Stimulated activated CD4-positive, alpha-beta T cell treated with anti-CD3 and anti-CD28 coated beads, TNF-alpha, amount 100 ng/mL, for 24 hours (primary cell): Measurements from ENCODE around the gene H1-8.
"Not testable (repeated sequence)": the region's sequence is repeated elsewhere in the genome, so short reads cannot be mapped to it uniquely, and the experiment has no call there.

Source experiments
- DNase-seq, 3 experiments: peaks; one replicate each; pipeline ENCODE4 v3.0.0-alpha.2; 2020; ENCODE audit warnings: low read depth in 3 of 3

The H1-8 gene

DNA sequence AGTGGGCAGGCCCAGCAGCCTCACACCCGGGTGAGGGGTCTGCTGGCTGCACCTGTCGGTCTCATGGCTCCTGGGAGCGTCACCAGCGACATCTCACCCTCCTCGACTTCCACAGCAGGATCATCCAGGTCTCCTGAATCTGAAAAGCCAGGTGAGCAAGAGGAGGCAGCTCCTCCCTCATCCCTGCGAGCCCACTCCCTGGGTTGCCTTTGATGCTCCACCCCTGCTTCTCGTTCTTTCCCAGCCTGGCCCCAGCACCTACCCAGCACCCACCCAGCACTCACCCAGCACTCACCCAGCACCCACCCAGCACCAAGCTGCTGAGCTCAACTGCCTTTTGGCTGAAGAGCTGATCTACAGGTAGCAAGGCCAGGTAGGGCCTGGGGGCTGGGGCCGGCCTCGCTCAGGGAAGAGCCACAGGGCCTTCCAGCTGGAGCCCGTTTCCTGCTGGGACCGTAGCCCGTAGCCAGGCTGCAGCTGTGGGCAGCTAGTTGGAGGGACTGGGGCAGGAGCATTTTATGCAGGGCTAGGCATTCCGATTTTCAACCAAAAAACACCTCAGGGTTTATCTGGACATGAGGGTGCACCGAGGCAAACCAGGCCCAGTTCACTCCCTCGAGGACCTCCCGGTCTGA lies at the start of gene H1-8:
Gene H1-8 (plus strand): TSS at position 20 of the 635 bp plus-strand sequence. CDS start 44 bp downstream, at position 64.
- DNase-seq: no peak

GRCh38 chr3:129493206-129493605 lies 49.8 kb upstream of the H1-8 start:
- DNase-seq: no peak

GRCh38 chr3:129494499-129494898 lies 48.5 kb upstream of the H1-8 start:
- not testable (repeated sequence) for DNase-seq

DNA sequence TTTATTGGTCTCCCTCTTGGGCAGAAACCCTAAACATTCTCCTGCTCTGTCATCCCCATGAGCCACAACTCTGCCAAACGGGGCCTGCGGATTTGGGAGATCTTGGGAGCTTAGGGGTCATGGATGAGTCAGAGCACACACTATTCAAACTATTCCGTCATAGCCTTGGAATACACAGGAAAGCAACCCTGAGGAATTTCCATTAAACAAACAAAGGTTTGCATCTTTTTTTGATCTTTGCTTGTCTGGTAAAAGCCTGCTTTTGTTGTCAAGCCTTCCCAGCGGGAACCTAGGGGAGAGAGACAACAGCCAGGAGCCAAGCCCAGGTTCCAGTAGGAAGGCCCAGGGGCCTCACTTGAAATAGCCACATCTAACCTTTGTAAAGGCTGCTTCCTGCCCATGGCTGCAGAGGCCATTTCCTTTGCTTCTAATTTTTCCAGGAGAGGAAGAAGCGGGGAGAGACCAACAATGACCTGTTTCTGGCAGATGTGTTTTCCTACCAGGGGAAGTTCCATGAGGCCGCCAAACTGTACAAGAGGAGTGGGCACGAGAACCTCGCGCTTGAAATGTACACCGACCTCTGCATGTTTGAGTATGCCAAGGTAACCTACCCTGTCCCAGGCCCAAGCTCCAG lies 47.9 kb upstream of the H1-8 start:
- DNase-seq: not testable (repeated sequence)

DNA sequence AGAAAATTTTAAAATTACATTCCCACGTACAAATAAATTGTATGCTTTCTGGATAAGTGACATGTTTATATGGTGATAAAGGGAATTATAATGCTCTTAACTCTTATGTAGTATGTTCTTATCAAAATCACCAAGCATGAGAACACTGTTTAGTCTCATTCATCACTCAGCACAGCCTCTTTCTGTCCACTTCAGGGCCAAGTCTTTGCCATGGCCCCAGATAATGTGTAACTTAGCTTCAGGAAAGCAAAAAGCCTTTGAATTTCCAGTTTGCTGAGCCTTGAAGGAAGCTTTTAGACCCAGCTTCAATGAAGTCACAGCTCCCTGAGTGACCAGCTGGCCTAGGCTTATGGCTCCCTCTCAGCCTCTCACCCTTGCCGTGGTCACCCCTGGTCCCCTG lies 45.1 kb upstream of the H1-8 start:
- not testable (repeated sequence) for DNase-seq

DNA sequence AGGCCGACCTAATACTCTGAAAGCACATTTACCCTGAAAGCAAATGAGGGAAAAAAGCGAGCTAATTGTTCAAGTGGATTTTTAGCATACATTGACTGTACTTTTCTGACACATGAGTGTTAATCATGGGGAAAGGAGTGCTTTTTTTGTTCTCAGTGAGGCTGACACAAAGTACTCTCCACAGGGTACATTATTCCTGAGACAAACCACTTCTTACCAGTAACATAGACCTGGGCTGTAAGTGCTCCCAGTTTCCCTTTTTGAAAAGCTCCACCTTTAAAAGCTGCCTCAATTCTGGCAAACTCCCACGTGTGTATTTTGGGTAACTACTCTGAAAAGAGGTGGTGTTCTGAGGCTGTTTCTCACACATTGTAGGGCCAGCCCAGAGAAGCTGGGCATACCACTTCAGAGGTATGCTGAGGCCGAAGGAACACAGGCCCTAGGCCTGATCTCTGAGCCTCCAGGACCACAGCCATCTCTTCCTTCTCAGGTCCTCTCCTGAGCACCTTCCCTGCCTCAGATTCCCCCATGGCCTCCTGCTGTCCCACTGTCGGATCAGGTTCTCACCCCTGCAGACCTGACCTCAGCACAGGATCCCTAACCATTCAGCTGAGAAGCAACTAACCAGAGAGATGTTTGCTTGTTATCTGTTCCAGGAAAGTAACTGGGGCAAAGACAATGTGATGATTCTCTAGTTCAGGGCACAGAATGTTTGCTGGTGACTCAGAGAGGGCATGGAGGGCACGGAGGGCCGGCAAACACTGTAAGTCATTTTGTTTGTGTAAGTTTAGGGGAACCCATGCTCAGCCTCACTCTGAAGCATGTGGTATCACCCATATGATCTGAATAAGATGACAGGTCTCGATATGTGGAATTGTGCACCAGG lies 44.1 kb upstream of the H1-8 start:
- DNase-seq: not testable (repeated sequence)

DNA sequence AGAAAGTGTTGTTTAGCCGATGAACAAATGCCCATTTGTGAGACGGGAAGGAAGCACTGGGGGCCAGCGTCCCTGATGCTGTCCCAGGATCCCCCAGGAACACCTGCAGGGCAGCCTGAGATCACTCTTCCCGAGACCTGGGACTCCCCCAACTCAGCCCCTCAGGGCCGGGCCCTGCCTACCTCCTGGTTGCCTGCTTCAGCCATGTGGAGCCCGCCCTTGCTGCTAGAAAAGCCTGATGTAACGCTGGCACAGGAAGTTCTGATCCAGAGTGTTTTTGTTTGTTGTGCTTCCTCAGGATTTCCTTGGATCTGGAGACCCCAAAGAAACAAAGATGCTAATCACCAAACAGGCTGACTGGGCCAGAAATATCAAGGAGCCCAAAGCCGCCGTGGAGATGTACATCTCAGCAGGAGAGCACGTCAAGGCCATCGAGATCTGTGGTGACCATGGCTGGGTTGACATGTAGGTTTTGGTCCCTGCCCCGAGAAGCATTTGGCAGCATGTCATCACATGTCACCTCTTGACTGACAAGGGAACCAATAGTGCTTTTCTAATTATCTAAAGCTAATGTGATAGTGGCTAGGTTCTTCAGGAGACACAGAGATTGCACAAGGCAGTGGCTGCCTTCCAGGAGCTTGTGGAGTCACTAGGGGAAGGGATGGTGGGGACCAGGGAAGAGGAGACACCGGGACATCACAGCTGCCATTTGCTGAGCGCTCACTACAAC lies 43.2 kb upstream of the H1-8 start:
- DNase-seq: not testable (repeated sequence)

- no peak for DNase-seq
Observed at GRCh38 chr3:129500334-129500658, 42.7 kb upstream of the H1-8 start.

DNA sequence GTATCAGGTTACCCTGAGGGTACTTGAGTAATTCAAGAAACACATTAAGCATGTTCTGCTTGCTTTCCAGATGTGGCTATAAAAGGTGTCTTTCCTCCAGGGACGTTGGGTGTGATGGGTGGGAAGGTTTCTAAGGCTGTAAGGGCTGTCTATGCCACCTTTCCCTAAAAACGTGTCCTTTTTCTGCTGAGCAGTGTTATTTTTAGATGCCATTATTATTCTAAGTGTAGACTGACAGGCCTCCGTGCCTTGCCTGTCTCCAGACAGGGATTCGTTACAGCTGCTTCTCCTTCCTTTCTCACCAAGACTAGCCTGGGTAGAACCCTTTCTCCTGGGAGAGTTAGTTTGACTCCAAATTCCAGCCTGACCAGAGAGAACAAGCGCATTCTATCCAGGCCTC lies 41.3 kb upstream of the H1-8 start:
- DNase-seq: no peak

DNA sequence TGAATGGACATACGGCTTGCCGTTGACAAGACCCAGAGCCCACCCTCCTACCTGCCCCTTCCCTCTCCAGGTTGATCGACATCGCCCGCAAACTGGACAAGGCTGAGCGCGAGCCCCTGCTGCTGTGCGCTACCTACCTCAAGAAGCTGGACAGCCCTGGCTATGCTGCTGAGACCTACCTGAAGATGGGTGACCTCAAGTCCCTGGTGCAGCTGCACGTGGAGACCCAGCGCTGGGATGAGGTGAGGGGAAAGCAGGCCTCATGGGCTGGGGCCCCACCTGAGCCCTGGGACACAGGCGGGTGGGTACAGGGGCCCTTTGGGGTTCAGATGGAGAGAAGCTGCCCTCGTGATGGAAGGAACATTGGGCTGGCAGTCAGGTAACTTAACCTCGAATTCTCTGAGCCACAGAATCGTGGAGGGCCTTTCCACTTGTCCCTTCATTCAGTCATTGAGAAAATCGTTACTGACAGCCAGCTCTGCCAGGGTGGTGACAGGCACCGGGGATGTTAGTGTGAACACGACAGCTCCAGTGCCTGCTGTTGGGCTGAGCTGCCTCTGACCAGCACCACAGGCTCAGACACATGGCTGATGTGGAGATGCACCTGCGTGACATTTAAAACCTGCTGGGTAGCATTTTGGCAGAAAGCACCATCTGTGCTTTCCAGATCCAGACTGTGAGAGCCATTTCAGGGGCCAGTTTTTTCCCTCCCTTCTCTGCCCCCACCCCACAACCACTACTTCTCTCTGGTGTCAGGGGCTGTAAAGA lies 40.1 kb upstream of the H1-8 start:
- DNase-seq: no peak

GRCh38 chr3:129503471-129504291 lies 39.3 kb upstream of the H1-8 start:
- DNase-seq: no peak

DNA sequence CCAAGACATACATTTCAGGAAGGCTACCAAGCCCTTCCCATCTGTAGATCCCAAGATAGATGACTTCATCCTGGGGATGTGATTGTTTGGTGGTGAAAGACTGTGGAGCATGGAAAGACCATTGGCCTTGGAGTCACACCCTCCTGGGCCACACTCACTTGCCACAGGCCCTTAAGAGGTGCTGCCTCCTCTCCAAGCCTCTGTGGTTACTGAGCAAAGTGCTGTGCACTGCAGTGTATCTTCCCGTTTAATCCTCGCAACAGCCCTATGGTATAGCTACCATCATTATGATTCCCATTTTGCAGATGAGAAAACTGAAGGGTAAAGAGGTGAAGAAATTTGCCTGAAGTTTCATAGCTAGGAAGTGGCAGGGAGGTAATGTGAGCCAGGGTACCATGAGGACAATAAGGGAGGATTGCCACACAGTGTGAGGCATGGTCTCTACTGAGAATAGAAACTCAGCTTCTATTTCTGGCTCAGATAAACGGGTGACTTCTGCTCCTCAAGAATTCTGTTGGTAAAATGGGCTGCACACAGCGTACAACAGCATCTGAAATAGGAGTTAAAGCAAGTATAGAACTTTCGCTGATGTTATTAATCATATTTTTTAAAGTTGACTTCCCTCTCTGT lies 38.4 kb upstream of the H1-8 start:
- DNase-seq: no peak

GRCh38 chr3:129505341-129505740 lies 37.6 kb upstream of the H1-8 start:
- no peak for DNase-seq

- DNase-seq: no peak
Observed at GRCh38 chr3:129506231-129506742, 36.7 kb upstream of the H1-8 start.

GRCh38 chr3:129507181-129507831 lies 35.7 kb upstream of the H1-8 start:
- no peak for DNase-seq

DNA sequence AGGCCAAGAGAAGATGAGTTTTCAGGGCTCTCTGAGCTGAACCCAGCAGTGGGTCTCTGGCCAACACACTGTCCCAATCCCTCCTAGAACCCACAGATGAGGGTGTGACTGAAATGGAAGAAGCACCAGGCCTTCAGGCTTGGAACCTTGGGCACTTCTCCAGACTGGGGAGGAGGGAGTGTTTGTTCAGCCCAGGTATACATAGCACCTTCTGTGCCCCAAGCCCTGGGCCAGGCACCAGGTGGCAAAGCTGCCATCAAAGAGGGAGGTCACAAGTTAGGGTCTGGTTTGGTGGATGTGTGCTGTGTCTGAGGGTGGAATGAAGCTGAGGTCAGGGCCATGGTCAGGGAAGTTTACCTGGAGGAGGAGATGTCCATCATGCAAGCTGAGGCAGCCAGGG lies 30.4 kb upstream of the H1-8 start:
- no peak for DNase-seq

GRCh38 chr3:129513705-129514104 lies 29.3 kb upstream of the H1-8 start:
- no peak for DNase-seq

- DNase-seq: no peak
Observed at GRCh38 chr3:129514110-129514509, 28.9 kb upstream of the H1-8 start.

- DNase-seq: no peak
Observed at GRCh38 chr3:129514563-129514962, 28.4 kb upstream of the H1-8 start.
